ENCODE measurements around the gene CDHR2. TPM values are rescaled to one million over a fixed set of nuclear protein-coding genes. Genes with fewer than 3 reads are reported as not detected.

Gene CDHR2
- total and polyA plus RNA-seq, 4 experiments from 2014 or later = 2.9 TPM; not detected in 2

- Histone ChIP-seq H3K27ac (ENCODE audit: low read depth, low read length) (peak overlapping the region; percentile 83), H3K4me3 (ENCODE audit: low read length in 2 of 2) (peak overlapping the region; percentile 65 to 69), H3K27me3 (ENCODE audit: insufficient read depth, low read length) (no peaks in the 10 kb centered on the region), H3K4me1 (ENCODE audit: insufficient read depth, low read length) (peaks cover 69% of the 10 kb centered on the region), H3K36me3 (ENCODE audit: insufficient read depth, low read length) (no peaks in the 10 kb centered on the region), H3K9me3 (ENCODE audit: control insufficient read depth in 1 of 2, low read length in 2 of 2) (no peaks in the 10 kb centered on the region)
- H3K4me1 Mint-ChIP-seq = peaks cover 45 to 82% (median 57%) of the 10 kb centered on the region in 4 donors
- peak overlapping the region; percentile 89 to 97 (median 96) for H3K27ac Mint-ChIP-seq
- no peaks in the 10 kb centered on the region for H3K27me3 Mint-ChIP-seq
- H3K36me3 Mint-ChIP-seq = peaks cover 0 to 5% of the 10 kb centered on the region in 2 donors
- intact Hi-C loops (cut with micrococcal nuclease) = loop anchor here (1.0 kb wide), 4 partner anchors 9 to 127 kb away; partner anchors contain the start of genes CLTB and FAF2
- H3K9me3 Mint-ChIP-seq = no peaks in the 10 kb centered on the region
- H3K4me3 Mint-ChIP-seq = peak overlapping the region; percentile 89 to 95 (median 92)
- CTCF ChIA-PET (ENCODE audit: partially characterized antibody) = interaction anchor here (0.6 to 3.9 kb wide), 14 partner anchors 9 to 152 kb away, joined by 3 to 40 read pairs (median 6); partner anchors contain the start of gene FAF2
- POLR2A ChIA-PET (ENCODE audit: partially characterized antibody) = interaction anchor here (0.7 to 20.1 kb wide), 16 partner anchors 11 to 590 kb away, joined by 3 to 533 read pairs (median 6); partner anchors contain the start of genes CLTB, FAF2, HIGD2A and KIAA1191
- DNase-seq = peak; percentile 75 to 79 (median 78)
Measured at GRCh38 chr5:176543428-176544182, 5.5 kb upstream of the CDHR2 start.

- Mint-ChIP-seq H3K27me3 (no peaks in the 10 kb centered on the region), H3K4me3 (peak overlapping the region in 6 of 8 donors; percentile 4 to 93 (median 27)), H3K27ac (peak overlapping the region; percentile 19 to 97 (median 89)), H3K9me3 (no peaks in the 10 kb centered on the region), H3K36me3 (peaks cover 0 to 5% of the 10 kb centered on the region in 2 donors), H3K4me1 (peaks cover 34 to 71% (median 47%) of the 10 kb centered on the region in 4 donors)
- H3K4me3 ChIP-seq (ENCODE audit: low read length in 2 of 2) = no peak overlapping the region
- no peaks in the 10 kb centered on the region for H3K27me3 ChIP-seq (ENCODE audit: insufficient read depth, low read length)
- CTCF ChIA-PET (ENCODE audit: partially characterized antibody) = interaction anchor here (2.1 to 3.4 kb wide), 2 partner anchors 11 to 98 kb away, joined by 14 to 33 read pairs; partner anchors contain the start of gene FAF2
- no peak for DNase-seq
- H3K4me1 ChIP-seq (ENCODE audit: insufficient read depth, low read length) = peaks cover 51% of the 10 kb centered on the region
- no peaks in the 10 kb centered on the region for H3K9me3 ChIP-seq (ENCODE audit: control insufficient read depth in 1 of 2, low read length in 2 of 2)
- intact Hi-C loops (cut with micrococcal nuclease) = no loop called here
- peak overlapping the region; percentile 19 for H3K27ac ChIP-seq (ENCODE audit: low read depth, low read length)
- H3K36me3 ChIP-seq (ENCODE audit: insufficient read depth, low read length) = no peaks in the 10 kb centered on the region
- POLR2A ChIA-PET (ENCODE audit: partially characterized antibody) = interaction anchor here (20.1 kb wide), 1 partner anchor 15 kb away, joined by 533 read pairs; the partner anchor contains the start of gene RNF44
Measured at GRCh38 chr5:176545388-176545736, 3.8 kb upstream of the CDHR2 start.

GRCh38 chr5:176545737-176546509, 3.2 kb upstream of the CDHR2 start:
- Mint-ChIP-seq H3K4me1 (peaks cover 29 to 71% (median 46%) of the 10 kb centered on the region in 4 donors), H3K9me3 (no peaks in the 10 kb centered on the region), H3K36me3 (peaks cover 0 to 5% of the 10 kb centered on the region in 2 donors), H3K27me3 (no peaks in the 10 kb centered on the region), H3K27ac (peak overlapping the region; percentile 8 to 92 (median 65)), H3K4me3 (peak overlapping the region in 2 of 8 donors; percentile 36 to 50)
- Histone ChIP-seq H3K9me3 (ENCODE audit: control insufficient read depth in 1 of 2, low read length in 2 of 2) (no peaks in the 10 kb centered on the region), H3K4me1 (ENCODE audit: insufficient read depth, low read length) (peaks cover 51% of the 10 kb centered on the region), H3K36me3 (ENCODE audit: insufficient read depth, low read length) (no peaks in the 10 kb centered on the region), H3K4me3 (ENCODE audit: low read length in 2 of 2) (no peak overlapping the region), H3K27ac (ENCODE audit: low read depth, low read length) (peak overlapping the region; percentile 19), H3K27me3 (ENCODE audit: insufficient read depth, low read length) (no peaks in the 10 kb centered on the region)
- CTCF ChIA-PET (ENCODE audit: partially characterized antibody) = interaction anchor here (1.0 to 1.6 kb wide), 3 partner anchors 16 to 129 kb away, joined by 3 to 6 read pairs (median 4); no protein-coding TSS in a partner anchor
- POLR2A ChIA-PET (ENCODE audit: partially characterized antibody) = interaction anchor here (20.1 kb wide), 1 partner anchor 16 kb away, joined by 533 read pairs; the partner anchor contains the start of gene RNF44
- intact Hi-C loops (cut with micrococcal nuclease) = no loop called here
- no peak for DNase-seq

GRCh38 chr5:176547802-176548201, 1.3 kb upstream of the CDHR2 start:
- Histone ChIP-seq H3K4me1 (ENCODE audit: insufficient read depth, low read length) (peaks cover 37% of the 10 kb centered on the region), H3K27ac (ENCODE audit: low read depth, low read length) (no peak overlapping the region), H3K36me3 (ENCODE audit: insufficient read depth, low read length) (no peaks in the 10 kb centered on the region), H3K4me3 (ENCODE audit: low read length in 2 of 2) (no peak overlapping the region), H3K27me3 (ENCODE audit: insufficient read depth, low read length) (no peaks in the 10 kb centered on the region), H3K9me3 (ENCODE audit: control insufficient read depth in 1 of 2, low read length in 2 of 2) (no peaks in the 10 kb centered on the region)
- Mint-ChIP-seq H3K36me3 (peaks cover 0 to 2% of the 10 kb centered on the region in 2 donors), H3K4me1 (peaks cover 17 to 64% (median 40%) of the 10 kb centered on the region in 4 donors), H3K4me3 (peak overlapping the region in 1 of 8 donors; percentile 6), H3K27ac (peak overlapping the region; percentile 21 to 92 (median 83)), H3K9me3 (no peaks in the 10 kb centered on the region), H3K27me3 (no peaks in the 10 kb centered on the region)
- peak in 4 of 5 donors; percentile 20 to 71 (median 42) for DNase-seq
- POLR2A ChIA-PET (ENCODE audit: partially characterized antibody) = interaction anchor here (1.3 to 20.1 kb wide), 3 partner anchors 18 to 132 kb away, joined by 3 to 533 read pairs (median 6); partner anchors contain the start of genes CLTB and RNF44
- intact Hi-C loops (cut with micrococcal nuclease) = no loop called here
- CTCF ChIA-PET (ENCODE audit: partially characterized antibody) = interaction anchor here (0.9 to 1.6 kb wide), 5 partner anchors 10 to 132 kb away, joined by 3 to 6 read pairs (median 4); no protein-coding TSS in a partner anchor

GRCh38 chr5:176549871-176550270, 729 bp downstream of the CDHR2 start:
- H3K36me3 Mint-ChIP-seq = no peaks in the 10 kb centered on the region
- ChIA-PET POLR2A (ENCODE audit: partially characterized antibody) (interaction anchor here (1.6 to 20.1 kb wide), 2 partner anchors 20 to 102 kb away, joined by 5 to 533 read pairs; partner anchors contain the start of genes FAF2 and RNF44), CTCF (ENCODE audit: partially characterized antibody) (interaction anchor here (2.8 kb wide), 1 partner anchor 23 kb away, joined by 14 read pairs; no protein-coding TSS in a partner anchor)
- H3K9me3 Mint-ChIP-seq = no peaks in the 10 kb centered on the region
- no peaks in the 10 kb centered on the region for H3K27me3 ChIP-seq (ENCODE audit: insufficient read depth, low read length)
- no peaks in the 10 kb centered on the region for H3K27me3 Mint-ChIP-seq
- H3K4me3 ChIP-seq (ENCODE audit: low read length in 2 of 2) = no peak overlapping the region
- H3K27ac Mint-ChIP-seq = peak overlapping the region in 4 of 7 donors; percentile 13 to 87 (median 68)
- H3K9me3 ChIP-seq (ENCODE audit: control insufficient read depth in 1 of 2, low read length in 2 of 2) = no peaks in the 10 kb centered on the region
- no peak for DNase-seq
- no peak overlapping the region for H3K27ac ChIP-seq (ENCODE audit: low read depth, low read length)
- peaks cover 19 to 70% (median 49%) of the 10 kb centered on the region in 4 donors for H3K4me1 Mint-ChIP-seq
- intact Hi-C loops (cut with micrococcal nuclease) = no loop called here
- H3K4me3 Mint-ChIP-seq = peak overlapping the region in 2 of 8 donors; percentile 11 to 66
- H3K4me1 ChIP-seq (ENCODE audit: insufficient read depth, low read length) = peaks cover 38% of the 10 kb centered on the region
- H3K36me3 ChIP-seq (ENCODE audit: insufficient read depth, low read length) = no peaks in the 10 kb centered on the region

GRCh38 chr5:176550275-176550831, 1.2 kb downstream of the CDHR2 start:
- Histone ChIP-seq H3K4me1 (ENCODE audit: insufficient read depth, low read length) (peaks cover 38% of the 10 kb centered on the region), H3K4me3 (ENCODE audit: low read length in 2 of 2) (no peak overlapping the region), H3K27ac (ENCODE audit: low read depth, low read length) (no peak overlapping the region), H3K36me3 (ENCODE audit: insufficient read depth, low read length) (no peaks in the 10 kb centered on the region), H3K9me3 (ENCODE audit: control insufficient read depth in 1 of 2, low read length in 2 of 2) (no peaks in the 10 kb centered on the region), H3K27me3 (ENCODE audit: insufficient read depth, low read length) (no peaks in the 10 kb centered on the region)
- DNase-seq = no peak
- CTCF ChIA-PET (ENCODE audit: partially characterized antibody) = interaction anchor here (2.8 kb wide), 1 partner anchor 23 kb away, joined by 14 read pairs; no protein-coding TSS in a partner anchor
- intact Hi-C loops (cut with micrococcal nuclease) = no loop called here
- Mint-ChIP-seq H3K4me3 (peak overlapping the region in 7 of 8 donors; percentile 42 to 72 (median 65)), H3K36me3 (no peaks in the 10 kb centered on the region), H3K4me1 (peaks cover 20 to 70% (median 51%) of the 10 kb centered on the region in 4 donors), H3K27ac (peak overlapping the region in 6 of 7 donors; percentile 48 to 88 (median 74)), H3K27me3 (no peaks in the 10 kb centered on the region), H3K9me3 (no peaks in the 10 kb centered on the region)
- POLR2A ChIA-PET (ENCODE audit: partially characterized antibody) = interaction anchor here (0.6 to 20.1 kb wide), 2 partner anchors 20 to 121 kb away, joined by 3 to 533 read pairs; partner anchors contain the start of gene RNF44

Data from CD4-positive, alpha-beta memory T cell (primary cell).